GOT3 (cell line): ENCODE measurements around the gene ARHGEF7.
"Not testable (repeated sequence)": the region's sequence is repeated elsewhere in the genome, so short reads cannot be mapped to it uniquely, and the experiment has no call there.

Experiments used
- DNase-seq: peaks from one replicate; lab custom pipeline; 2025; ENCODE audit warnings: mixed read lengths; lab: John Stamatoyannopoulos, UW

Gene ARHGEF7

DNA sequence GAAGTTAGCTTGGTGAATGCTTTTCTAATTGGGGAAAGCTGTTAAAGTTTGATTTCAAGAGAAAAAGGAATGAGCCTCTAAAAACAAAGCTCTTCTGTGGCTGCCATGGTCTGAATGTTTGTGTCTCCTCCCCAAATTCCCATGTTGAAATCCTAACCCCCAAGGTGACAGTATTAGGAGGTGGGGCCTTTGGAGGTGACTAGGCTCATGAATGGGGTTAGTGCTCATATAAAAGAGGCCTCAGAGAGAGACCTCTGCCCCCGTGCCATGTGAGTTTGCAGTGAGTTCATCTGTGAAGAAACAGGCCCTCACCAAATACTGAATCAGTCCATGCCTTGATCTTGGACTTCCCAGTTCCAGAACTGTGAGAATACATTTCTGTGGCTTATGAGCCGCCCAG lies 56.5 kb downstream of the ARHGEF7 start:
- DNase-seq: no peak

DNA sequence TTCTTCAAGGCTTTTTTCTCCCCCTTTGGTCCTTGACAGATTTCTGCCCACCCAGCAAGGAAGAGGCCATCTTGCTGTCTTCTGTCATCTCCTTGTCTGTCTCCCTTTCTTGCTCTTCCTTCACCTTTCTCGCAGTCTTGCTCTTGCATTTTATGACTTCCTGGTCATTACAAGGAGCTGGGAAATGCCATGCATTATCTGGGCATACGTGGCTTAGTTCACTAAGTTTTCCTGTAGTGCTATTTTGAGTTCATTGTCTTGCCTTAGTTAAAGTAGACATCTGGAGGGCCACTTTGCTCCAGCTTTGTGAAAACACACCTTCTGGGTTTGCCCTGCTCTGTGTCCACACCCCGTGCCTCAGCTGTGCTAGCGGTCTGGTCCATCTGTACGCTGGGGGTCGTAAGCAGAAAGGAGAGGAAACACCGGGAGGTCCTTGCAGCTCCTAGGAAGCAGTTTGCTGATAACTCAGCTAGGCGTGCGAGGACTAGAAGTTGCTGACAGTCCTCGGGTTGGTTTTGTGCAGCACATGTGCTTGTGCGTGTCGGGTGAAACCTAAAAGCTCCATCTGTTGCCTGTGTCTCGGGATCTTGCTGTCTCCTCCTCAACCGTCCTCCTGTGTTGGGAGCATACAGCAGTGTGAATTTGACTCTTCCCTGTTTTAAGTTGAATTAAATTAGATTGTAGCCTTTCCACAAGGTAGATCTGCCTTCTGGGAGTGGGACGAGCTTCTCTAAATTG lies 59.4 kb downstream of the ARHGEF7 start:
- no peak for DNase-seq

DNA sequence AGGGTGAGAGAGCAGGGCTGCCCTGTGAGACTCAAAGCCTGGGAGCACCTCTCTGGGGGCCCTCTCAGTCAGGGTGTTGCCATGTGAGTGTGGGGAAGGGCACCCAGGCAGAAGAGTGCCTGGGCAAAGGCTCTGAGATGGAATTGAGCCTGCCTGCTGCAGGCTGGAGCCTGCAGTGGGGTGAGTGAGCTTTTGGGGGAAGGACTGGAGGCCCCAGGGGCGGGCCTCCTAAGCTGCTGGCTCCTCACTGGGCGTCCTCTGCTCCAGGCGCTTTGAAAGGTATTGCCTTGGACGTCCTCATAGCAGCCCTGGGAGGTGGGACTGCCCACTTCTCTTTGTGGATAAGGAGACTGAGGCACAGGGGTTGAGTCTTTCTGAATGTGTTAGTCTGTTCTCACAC lies 60.3 kb downstream of the ARHGEF7 start:
- no peak for DNase-seq

DNA sequence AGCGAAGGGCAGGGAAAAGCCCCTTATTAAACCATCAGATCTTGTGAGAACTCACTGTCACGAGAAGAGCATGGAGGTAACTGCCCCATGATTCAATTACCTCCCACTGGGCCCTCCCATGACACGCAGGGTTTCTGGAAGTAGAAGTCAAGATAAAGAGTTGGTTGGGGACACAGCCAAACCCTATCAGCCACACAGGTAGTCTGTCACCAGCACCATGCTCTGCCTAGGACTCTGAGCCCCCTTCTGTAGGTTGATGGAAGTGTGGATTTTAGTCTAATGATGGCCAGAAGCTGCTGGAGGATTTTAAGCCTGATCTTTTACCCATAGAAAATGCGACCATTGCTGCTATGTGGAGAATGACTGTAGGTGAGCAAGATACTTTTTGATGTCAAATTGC lies 60.8 kb downstream of the ARHGEF7 start:
- DNase-seq: no peak

DNA sequence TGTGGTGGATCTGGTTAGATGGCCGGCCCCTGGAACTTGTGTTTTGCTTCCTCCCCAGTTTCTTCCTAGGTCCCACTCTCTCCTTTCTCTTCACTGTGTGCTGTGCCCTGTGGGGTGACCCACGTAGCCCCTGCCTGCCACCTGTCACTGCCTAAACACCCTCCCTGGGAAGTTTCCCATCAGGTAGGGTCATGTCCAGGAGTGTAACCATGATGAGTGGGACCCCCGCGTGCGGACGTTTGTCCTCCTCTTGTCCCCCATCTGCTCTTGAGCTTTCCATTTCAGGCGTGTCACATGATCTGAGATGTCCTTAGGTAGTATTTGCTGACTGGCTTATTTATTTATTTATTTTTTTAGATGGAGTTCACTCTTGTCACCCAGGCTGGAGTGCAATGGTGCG lies 61.3 kb downstream of the ARHGEF7 start:
- DNase-seq: no peak

DNA sequence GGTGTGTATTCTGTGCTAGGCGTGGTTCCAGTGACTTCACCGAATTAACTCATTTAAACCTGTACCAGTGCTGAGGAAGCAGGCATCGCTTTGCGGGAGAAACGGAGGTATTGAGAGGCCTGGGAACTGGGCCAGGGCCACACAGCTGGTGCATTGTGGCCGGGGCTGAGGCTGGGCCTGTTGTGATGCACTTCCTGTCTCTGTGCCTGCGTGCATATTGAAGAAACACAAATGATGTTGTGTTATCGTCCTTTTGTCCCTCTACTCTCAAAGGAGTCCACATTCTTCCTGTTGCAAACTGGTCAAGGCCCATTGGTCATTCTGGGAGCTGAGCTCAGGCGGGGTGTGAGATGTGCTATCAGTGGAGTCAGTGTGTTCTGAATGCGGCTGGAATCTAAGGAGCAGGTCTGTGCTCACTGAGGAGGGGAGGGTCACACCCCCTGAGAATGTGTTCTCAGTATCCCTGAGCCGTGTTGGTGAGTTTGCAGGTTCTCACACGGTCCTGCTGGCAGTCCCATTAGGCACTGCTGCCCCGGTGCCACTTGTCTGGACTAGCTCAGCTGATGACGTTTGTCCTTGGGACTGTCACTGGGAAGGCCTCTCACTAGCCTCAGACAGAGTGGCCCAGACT lies 62.1 kb downstream of the ARHGEF7 start:
- DNase-seq: no peak

DNA sequence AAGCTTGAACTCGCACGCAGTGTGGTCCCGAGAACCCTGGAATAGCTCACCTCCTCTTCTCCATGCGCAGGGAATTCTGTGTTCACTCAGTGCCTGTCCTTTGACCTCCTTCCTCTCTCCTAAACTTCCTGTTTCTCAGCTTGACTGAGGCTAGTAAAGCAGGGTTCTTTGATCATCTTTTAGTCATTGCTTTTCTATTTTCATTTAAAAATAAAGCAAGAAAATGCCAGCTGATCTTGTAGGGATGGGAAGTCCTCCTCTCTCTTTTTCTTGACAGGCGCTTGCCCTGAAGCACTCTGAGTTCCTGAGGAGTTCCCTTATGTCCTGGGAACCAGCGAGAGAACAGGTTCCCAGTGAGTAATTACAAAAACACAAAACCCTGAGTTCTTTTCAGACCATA lies 62.8 kb downstream of the ARHGEF7 start:
- no peak for DNase-seq

DNA sequence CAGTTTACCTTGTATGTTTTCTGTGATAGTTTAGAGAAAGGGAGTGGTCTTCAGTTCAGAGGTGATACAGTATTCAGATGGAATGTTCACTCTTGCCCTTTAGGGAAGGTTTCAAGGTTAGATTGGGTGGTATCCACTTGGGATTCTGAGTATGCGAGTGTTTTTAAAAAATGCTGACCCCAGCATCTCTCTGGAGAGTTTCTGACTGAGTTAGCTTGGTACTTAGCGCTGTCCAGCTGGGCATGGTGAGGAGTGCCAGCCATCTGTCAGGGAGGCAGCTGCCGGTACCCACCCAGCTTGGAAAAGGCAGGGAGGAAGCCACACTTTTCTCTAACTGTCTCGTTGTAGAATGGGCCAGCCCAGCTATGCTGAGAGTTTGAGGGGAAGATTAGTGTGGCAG lies 63.3 kb downstream of the ARHGEF7 start:
- DNase-seq: no peak

DNA sequence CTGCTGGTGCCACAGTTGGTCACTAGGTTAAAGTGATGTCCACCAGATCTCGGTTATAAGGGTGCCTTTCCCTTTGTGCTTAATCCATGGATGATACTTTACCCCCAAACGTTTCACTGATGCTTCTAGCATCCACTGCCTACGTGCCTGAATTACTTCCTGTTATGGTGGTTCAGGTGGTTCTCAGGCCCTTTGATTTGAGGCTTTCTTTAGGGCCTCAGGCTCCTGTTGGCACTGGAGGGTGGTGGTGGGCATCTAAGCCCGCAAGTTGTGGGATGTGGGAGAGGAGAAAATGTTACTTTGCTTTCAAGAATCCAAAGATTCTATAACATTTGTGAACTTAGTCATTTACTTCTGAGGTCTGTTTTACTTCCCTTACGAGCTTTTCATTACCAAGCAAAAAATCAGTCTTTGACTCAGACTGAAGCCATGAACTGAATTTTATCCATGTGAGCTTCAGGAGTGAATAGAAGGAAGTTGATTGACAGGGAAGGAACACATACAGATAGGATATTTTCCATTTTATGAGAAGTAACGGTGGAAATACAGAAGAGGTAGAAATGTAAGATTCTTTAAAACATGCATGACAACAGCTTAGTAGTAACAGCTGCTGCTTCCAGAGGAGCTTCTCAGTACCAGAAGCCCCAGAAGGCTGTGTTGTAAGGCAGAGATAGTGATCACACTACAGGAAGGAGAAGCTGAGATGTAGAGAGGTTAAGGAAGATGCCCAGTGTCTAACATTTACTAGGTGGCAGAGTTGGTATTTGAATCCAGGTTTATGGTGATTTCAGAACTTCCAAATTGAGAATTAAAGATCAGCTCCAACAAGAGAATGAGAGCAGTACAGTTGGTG lies 65.0 kb downstream of the ARHGEF7 start:
- DNase-seq: no peak

DNA sequence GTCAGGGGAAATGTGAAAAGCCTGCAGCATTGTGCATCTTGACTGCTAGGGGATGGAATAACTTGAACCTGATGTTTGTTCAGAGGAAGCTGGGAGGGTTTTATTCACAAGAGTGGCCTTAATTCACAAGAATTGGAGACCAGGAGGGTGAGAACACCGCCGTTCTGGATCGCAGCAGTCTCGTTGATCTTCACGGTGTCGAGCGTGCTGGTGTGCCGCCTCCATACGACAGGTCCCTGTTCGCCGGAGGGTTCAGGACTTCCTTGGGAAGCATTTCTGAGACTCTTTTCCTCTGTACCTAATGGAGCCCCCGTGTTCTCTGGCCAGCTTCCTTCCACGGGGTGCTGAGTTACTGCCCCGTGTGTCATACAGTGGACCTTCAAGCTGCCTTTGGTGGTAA lies 66.9 kb downstream of the ARHGEF7 start:
- DNase-seq: no peak

DNA sequence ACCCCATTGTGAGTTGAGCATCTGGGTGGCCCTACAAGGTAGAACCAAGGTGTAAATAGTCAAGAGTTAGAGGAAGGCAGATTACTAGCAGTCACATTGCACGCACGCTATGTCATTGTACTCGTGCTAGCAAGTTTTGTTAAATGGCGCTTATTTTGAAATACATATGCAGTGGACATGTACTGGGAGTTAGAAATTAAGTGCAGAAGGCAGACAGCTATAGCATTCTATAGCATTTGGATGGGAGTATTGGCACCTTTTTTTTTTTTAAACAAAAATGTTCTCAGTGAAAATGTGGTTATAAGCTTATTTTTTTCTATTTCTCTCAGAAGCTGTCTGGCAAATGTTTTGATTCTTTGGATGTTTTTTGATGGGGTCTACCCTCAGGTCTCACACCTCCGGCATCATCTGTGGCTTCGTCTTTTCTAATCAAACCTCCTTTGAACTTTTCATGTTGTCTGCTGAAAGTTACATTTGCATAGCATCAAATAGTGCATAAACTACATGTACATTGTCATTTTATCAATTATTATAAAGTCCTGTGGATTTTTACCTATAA lies 68.1 kb downstream of the ARHGEF7 start:
- no peak for DNase-seq

DNA sequence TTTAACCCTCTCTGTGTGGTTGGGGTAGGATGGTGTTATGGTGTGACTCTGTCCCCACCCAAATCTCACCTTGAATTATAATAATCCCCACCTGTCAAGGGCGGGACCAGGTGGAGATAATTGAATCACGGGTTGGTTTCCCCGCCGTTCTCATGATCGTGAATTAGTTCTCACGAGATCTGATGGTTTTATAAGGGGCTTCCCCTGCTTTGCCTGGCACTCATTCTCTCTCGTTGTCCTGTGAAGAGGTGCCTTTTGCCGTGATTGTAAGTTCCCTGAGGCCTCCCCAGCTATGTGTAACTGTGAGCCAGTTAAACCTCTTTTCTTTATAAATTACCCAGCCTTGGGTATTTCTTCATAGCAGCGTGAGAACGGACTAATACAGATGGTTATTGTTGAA lies 68.8 kb downstream of the ARHGEF7 start:
- no peak for DNase-seq

DNA sequence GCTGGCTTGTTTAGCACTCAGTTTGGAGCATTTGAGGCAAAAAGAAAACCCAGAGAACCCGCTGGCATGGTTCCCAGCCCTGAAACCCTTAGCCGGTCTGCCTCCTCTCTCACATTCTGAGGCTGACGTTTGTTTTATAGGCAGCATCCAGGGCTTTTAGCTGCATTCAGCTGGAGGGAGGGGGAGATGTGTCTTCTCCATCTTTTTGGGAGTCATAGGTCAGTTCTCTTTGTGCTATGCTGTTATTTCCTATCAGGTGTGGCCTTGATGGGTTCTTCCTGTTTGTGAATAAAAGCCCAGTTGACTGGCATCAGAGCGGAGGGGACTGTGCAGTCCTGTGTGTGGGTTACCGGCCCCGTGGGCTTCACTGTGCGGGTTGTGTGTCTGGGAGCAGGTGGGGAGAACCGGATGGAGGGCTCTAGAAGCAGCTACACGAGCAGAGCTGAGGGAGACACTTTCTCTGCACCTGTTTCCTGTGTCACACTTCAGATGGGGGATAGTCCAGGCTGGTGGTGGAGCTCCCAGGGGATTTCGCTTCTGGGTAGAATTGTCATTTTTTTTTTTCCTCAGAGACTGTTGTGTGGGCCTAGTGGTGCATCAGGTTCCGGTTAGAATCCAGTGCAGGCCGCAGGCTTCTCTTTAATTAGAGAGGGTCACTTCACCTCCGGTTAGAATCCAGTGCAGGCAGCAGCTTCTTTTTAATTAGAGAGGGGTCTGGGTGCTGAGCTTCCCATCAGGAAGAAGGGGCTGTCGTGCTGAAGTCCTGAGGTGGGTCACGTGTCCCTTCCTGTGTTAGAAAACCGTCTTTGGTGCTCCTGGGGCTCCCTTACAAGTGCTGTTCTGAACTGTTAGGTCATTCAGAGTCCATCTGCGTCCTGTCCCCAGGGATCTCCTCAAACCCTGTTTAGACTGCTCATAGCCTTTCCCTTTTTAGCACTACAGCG lies 69.6 kb downstream of the ARHGEF7 start:
- DNase-seq: no peak

DNA sequence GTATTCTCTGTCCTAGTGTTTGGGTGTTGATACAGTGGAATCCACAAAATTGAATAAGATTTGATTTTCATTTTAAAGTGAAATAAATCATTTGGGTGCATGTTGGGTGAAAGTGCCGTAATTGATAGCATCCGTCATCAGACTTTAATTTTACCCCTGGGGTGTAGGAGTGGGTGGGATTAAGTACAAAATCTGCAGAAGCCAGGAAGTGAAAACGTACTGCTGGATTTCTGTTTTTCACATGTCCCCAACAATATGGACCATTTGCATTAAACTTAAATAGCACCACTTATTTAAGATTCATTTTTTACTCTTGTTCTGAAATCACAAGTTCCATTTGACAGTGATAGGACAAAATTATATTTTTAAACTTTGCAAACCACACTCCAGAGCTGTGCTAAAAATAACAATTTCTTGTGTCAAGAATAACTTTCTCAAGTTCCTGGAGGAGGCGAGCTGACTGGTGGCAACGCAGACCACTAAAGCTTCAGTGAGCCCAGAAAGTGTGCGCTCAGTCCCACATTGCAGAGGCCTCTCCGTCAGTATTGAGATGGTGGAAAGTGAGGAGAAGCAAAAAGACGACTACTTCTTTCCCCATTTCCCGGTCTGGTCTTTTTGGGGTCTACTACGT lies 71.3 kb downstream of the ARHGEF7 start:
- no peak for DNase-seq

DNA sequence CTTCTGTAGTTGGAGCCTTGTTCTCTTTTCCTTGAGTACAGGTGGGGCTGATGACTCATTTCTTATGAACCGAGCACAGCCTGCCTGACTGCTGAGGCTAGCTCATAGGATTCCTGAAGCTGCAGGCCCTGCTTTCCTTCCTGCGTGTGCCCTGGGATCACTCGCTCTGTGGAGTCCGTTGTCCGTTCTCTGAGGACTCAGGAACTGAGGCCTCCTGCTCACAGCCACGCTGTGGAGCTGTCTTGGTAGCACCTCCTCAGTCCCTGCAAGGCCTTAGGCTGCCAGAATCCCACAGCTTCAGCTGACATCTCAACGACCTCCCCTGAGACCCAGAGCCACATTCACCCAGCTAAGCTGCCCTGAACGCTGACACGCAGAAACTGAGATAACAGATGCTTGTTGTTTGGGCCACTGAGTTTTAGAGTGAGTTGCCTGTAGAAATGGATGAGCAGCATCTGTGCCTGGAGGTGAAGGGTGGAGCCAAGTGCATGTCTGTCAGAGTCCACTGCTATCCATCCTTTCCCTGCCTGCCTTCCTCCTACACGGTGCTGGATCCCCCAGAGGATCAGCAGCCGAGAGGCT lies 72.9 kb downstream of the ARHGEF7 start:
- DNase-seq: no peak

DNA sequence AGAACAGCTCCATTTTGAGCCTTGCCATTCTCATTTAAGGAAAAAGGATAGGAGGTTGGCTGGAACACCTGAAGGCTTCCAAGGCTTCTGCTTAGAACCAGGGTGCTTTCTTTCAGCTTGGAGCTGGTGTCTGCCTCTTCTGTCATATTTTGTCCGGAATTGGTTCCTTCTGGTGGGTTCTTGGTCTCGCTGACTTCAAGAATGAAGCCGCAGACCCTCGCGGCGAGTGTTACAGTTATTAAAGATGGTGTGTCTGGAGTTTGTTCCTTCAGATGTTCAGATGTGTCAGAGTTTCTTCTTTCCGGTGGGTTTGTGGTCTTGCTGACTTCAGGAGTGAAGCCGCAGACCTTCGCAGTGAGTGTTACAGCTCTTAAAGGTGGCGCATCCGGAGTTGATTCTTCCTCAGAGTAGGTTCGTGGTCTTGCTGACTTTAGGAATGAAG lies 74.0 kb downstream of the ARHGEF7 start:
- not testable (repeated sequence) for DNase-seq

DNA sequence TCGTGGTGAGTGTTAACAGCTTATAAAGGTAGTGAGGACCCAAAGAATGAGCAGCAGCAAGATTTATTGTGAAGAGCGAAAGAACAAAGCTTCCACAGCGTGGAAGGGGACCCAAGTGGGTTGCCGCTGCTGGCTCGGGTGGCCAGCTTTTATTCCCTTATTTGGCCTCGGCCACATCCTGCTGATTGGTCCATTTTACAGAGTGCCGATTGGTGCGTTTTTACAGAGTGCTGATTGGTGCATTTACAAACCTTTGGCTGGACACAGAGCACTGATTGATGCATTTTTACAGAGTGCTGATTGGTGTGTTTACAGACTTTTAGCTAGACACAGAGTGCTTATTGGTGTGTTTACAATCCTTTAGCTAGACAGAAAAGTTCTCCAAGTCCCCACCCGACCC lies 74.4 kb downstream of the ARHGEF7 start:
- DNase-seq: not testable (repeated sequence)

DNA sequence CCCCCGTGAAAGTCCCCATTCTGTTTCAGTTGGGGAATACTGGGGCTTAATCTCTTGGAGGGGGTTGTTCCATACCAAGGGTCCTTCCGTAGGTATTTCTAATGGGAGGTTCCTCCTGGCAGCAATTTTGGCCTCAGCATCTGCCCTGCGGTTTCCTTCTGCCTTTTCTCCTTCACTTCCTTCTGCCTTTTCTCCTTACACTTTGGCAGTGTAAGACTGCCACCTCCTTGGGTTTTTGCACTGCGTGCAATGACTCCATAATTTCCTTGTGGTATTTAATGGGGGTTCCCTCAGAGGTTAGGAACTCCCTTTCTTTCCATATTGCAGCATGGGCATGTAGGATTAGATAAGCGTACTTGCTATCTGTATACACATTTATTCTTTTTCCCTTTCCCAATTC lies 78.1 kb downstream of the ARHGEF7 start:
- not testable (repeated sequence) for DNase-seq

DNA sequence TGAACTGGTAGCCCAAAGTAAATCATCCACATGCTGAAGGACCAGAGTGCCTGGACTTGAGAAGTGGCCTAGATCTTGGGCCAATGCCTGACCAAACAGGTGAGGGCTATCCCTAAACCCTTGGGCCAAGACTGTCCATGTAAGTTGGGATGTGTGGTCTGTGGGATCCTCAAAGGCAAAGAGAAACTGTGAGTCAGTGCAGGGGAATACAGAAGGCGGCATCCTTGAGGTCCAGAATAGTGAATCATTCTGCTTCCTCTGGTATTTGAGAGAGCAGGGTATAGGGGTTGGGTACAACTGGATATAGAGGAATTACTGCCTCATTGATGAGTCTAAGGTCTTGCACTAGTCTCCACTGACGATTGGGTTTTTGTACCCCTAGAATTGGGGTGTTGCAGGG lies 79.5 kb downstream of the ARHGEF7 start:
- not testable (repeated sequence) for DNase-seq

DNA sequence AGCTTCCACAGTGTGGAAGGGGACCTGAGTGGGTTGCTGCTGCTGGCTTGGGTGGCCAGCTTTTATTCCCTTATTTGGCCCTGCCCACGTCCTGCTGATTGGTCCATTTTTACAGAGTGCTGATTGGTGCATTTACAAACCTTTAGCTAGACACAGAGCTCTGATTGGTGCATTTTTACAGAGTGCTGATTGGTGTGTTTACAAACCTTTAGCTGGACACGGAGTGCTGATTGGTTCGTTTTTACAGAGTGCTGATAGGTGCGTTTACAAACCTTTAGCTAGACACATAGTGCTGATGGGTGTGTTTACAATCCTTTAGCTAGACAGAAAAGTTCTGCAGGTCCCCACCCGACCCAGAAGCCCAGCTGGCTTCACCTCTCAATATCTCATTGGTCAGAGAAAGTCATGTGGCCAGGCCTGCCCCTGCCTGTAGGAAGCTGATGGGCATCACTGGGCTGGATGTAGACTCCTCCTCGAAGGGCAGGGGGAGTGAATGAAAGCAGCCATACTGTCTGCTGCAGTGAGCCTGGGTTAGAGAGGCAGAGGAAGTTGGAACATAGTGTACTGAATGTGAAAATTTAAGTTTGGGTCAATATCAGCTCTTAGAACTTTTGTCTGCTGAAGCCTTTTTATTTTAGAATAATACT lies 83.7 kb downstream of the ARHGEF7 start:
- not testable (repeated sequence) for DNase-seq
